GM18870 (cell line): ENCODE data around the gene ZNF91.
"Not testable (repeated sequence)": the region's sequence is repeated elsewhere in the genome, so short reads cannot be mapped to it uniquely, and the experiment has no call there.

ENCODE experiments used
- ATAC-seq: cut with Tn5 transposase; IDR thresholded peaks from one replicate; pipeline ENCODE4 v1.9.1; 2021; ENCODE audit warnings: moderate library complexity; ENCODE audit not compliant: unreplicated experiment

The ZNF91 gene

GRCh38 chr19:23399443-23399842, 4.2 kb upstream of the ZNF91 start:
- no peak for ATAC-seq

- not testable (repeated sequence) for ATAC-seq
Observed at GRCh38 chr19:23395722-23396117, 449 bp upstream of the ZNF91 start.

GRCh38 chr19:23394511-23394910, 760 bp downstream of the ZNF91 start:
- ATAC-seq, result no peak

GRCh38 chr19:23393121-23393520, 2.1 kb downstream of the ZNF91 start:
- no peak for ATAC-seq

- ATAC-seq, result no peak
Observed at GRCh38 chr19:23391236-23391635, 4.0 kb downstream of the ZNF91 start.

GRCh38 chr19:23385404-23385803, 9.9 kb downstream of the ZNF91 start:
- ATAC-seq, result no peak

- no peak for ATAC-seq
Observed at GRCh38 chr19:23384858-23385257, 10.4 kb downstream of the ZNF91 start.

- ATAC-seq, result no peak
Observed at GRCh38 chr19:23384166-23384565, 11.1 kb downstream of the ZNF91 start.

GRCh38 chr19:23382955-23383354, 12.3 kb downstream of the ZNF91 start:
- ATAC-seq, result no peak

GRCh38 chr19:23381114-23381513, 14.2 kb downstream of the ZNF91 start:
- ATAC-seq, result no peak

GRCh38 chr19:23379671-23380070, 15.6 kb downstream of the ZNF91 start:
- ATAC-seq, result not testable (repeated sequence)

- ATAC-seq, result no peak
Observed at GRCh38 chr19:23378948-23379347, 16.3 kb downstream of the ZNF91 start.

GRCh38 chr19:23377276-23377675, 18.0 kb downstream of the ZNF91 start:
- no peak for ATAC-seq

- no peak for ATAC-seq
Observed at GRCh38 chr19:23366437-23366836, 28.8 kb downstream of the ZNF91 start.

- ATAC-seq, result not testable (repeated sequence)
Observed at GRCh38 chr19:23366031-23366430, 29.2 kb downstream of the ZNF91 start.

GRCh38 chr19:23365222-23365621, 30.0 kb downstream of the ZNF91 start:
- no peak for ATAC-seq

- not testable (repeated sequence) for ATAC-seq
Observed at GRCh38 chr19:23361843-23362242, 33.4 kb downstream of the ZNF91 start.

GRCh38 chr19:23351806-23352205, 43.5 kb downstream of the ZNF91 start:
- ATAC-seq, result no peak

- ATAC-seq, result no peak
Observed at GRCh38 chr19:23346696-23347095, 48.6 kb downstream of the ZNF91 start.

GRCh38 chr19:23345838-23346237, 49.4 kb downstream of the ZNF91 start:
- no peak for ATAC-seq

- no peak for ATAC-seq
Observed at GRCh38 chr19:23343434-23344010, 51.7 kb downstream of the ZNF91 start.

GRCh38 chr19:23328211-23328610, 67.1 kb downstream of the ZNF91 start:
- no peak for ATAC-seq

- ATAC-seq, result no peak
Observed at GRCh38 chr19:23321953-23322549, 73.2 kb downstream of the ZNF91 start.
